Measurements from ENCODE around the gene DSCAM. TPM values are rescaled to one million over a fixed set of nuclear protein-coding genes. Genes with fewer than 3 reads are reported as not detected.

The DSCAM gene
- total RNA-seq, 2 donors from 2014 or later, result 0.05 TPM; not detected in 1

DNA sequence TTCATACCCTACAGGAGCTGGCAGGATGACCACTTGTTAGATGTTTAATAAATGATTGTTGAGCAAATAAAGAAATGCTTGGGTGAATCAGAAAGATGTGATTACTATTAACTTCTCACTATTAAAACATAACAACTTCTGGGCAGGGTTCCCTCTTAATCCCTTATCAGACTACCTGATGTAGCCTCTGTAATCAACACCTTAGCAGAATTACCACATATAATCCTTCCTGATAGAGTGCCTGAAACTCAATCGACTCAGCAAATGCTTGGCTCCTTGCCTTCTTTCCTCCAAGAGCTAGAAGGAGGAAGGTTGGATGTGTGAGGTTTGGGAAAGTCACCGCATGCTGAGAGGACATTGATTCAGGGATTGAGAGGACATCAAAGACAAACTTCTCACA lies 34.8 kb upstream of the DSCAM start:
- Histone ChIP-seq H3K4me3 (no peak overlapping the region), H3K36me3 (no peaks in the 10 kb centered on the region), H3K9ac (ENCODE audit: low read depth in 2 of 2, low read length in 2 of 2) (no peak overlapping the region), H3K9me3 (no peaks in the 10 kb centered on the region), H3K27me3 (no peaks in the 10 kb centered on the region), H3K4me1 (no peaks in the 10 kb centered on the region), H3K27ac (no peak overlapping the region)
- intact Hi-C loops (cut with DNase I), result no loop called here
- no peak for DNase-seq
- TF ChIP-seq, protein P1, sequence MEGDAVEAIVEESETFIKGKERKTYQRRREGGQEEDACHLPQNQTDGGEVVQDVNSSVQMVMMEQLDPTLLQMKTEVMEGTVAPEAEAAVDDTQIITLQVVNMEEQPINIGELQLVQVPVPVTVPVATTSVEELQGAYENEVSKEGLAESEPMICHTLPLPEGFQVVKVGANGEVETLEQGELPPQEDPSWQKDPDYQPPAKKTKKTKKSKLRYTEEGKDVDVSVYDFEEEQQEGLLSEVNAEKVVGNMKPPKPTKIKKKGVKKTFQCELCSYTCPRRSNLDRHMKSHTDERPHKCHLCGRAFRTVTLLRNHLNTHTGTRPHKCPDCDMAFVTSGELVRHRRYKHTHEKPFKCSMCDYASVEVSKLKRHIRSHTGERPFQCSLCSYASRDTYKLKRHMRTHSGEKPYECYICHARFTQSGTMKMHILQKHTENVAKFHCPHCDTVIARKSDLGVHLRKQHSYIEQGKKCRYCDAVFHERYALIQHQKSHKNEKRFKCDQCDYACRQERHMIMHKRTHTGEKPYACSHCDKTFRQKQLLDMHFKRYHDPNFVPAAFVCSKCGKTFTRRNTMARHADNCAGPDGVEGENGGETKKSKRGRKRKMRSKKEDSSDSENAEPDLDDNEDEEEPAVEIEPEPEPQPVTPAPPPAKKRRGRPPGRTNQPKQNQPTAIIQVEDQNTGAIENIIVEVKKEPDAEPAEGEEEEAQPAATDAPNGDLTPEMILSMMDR (IDR thresholded peaks at IDR 0.05), result no peak

DNA sequence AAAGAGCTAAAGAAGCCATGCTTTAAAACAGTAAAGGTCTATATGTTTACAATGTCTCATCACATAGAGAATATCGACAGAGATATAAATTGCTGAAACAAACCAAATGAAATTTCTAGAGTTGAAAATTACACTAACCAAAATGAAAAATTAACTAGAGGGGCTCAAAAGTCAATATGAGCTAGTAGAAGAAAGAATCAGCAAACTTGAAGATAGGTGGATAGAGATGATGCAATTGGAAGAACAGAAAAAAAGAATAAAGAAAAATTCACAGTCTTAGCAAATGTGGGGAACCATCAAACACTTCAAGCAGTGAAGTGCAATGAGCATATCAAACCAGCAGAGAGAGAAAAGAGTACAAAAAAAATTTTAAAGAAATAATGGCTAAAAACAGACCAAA lies 24.1 kb upstream of the DSCAM start:
- intact Hi-C loops (cut with DNase I), result no loop called here
- H3K4me3 ChIP-seq, result no peak overlapping the region
- TF ChIP-seq, protein P1 (IDR thresholded peaks at IDR 0.05), result no peak
- H3K9me3 ChIP-seq, result no peaks in the 10 kb centered on the region
- H3K4me1 ChIP-seq, result no peaks in the 10 kb centered on the region
- no peaks in the 10 kb centered on the region for H3K36me3 ChIP-seq
- no peak overlapping the region for H3K9ac ChIP-seq (ENCODE audit: low read depth in 2 of 2, low read length in 2 of 2)
- H3K27ac ChIP-seq, result no peak overlapping the region
- H3K27me3 ChIP-seq, result no peaks in the 10 kb centered on the region
- no peak for DNase-seq

GRCh38 chr21:40863839-40864238 lies 16.9 kb upstream of the DSCAM start:
- intact Hi-C loops (cut with DNase I), result no loop called here
- H3K27me3 ChIP-seq, result no peaks in the 10 kb centered on the region
- TF ChIP-seq, protein P1 (IDR thresholded peaks at IDR 0.05), result no peak
- H3K4me1 ChIP-seq, result no peaks in the 10 kb centered on the region
- H3K9me3 ChIP-seq, result no peaks in the 10 kb centered on the region
- DNase-seq, result no peak
- no peak overlapping the region for H3K27ac ChIP-seq
- no peak overlapping the region for H3K4me3 ChIP-seq
- H3K9ac ChIP-seq (ENCODE audit: low read depth in 2 of 2, low read length in 2 of 2), result no peak overlapping the region
- no peaks in the 10 kb centered on the region for H3K36me3 ChIP-seq

DNA sequence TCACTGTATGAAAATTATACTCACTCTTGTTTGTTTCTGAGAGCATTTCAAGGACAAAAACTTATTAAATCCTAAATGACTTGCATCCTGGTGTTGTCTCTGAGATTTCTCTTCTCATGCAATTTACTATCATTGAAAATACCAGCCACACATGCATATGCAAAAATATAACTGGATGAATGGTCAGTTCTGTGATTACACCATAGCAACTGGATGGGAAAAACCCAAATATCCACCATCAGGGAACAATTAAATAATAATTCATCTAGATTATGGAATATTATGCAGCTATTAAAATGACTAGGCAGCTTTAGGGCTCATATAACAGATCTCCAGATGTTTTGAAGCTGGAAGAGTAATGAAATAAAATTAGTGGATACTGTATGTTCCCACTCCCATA lies 11.6 kb upstream of the DSCAM start:
- intact Hi-C loops (cut with DNase I), result no loop called here
- no peak for DNase-seq
- H3K4me3 ChIP-seq, result no peak overlapping the region
- no peak overlapping the region for H3K9ac ChIP-seq (ENCODE audit: low read depth in 2 of 2, low read length in 2 of 2)
- H3K27me3 ChIP-seq, result no peaks in the 10 kb centered on the region
- TF ChIP-seq, protein P1 (IDR thresholded peaks at IDR 0.05), result no peak
- H3K36me3 ChIP-seq, result no peaks in the 10 kb centered on the region
- no peak overlapping the region for H3K27ac ChIP-seq
- H3K4me1 ChIP-seq, result no peaks in the 10 kb centered on the region
- no peaks in the 10 kb centered on the region for H3K9me3 ChIP-seq

GRCh38 chr21:40853956-40854688 lies 7.2 kb upstream of the DSCAM start:
- H3K27me3 ChIP-seq, result no peaks in the 10 kb centered on the region
- H3K4me1 ChIP-seq, result no peaks in the 10 kb centered on the region
- TF ChIP-seq, protein P1 (IDR thresholded peaks at IDR 0.05), result no peak
- intact Hi-C loops (cut with DNase I), result no loop called here
- H3K9ac ChIP-seq (ENCODE audit: low read depth in 2 of 2, low read length in 2 of 2), result no peak overlapping the region
- H3K4me3 ChIP-seq, result no peak overlapping the region
- no peaks in the 10 kb centered on the region for H3K9me3 ChIP-seq
- no peak overlapping the region for H3K27ac ChIP-seq
- H3K36me3 ChIP-seq, result no peaks in the 10 kb centered on the region
- no peak for DNase-seq

Measured in colonic mucosa (tissue), 4 donors.